ENCODE data around the gene BEST3. TPM values are rescaled to one million over a fixed set of nuclear protein-coding genes. Genes with fewer than 3 reads are reported as not detected.

Gene BEST3
- total and polyA plus RNA-seq, 2 of the 4 experiments (the other 2 are of a cell fraction) = under 0.01 to 0.07 TPM

- in situ Hi-C loops (cut with MboI; ENCODE audit: low sequenced_read_pairs) = no loop called here
- Histone ChIP-seq H3K9me1 (ENCODE audit: insufficient read depth, low read length) (no peaks in the 10 kb centered on the region), H2AFZ (replicated peaks; ENCODE audit: low read length, poor library complexity) (no peak overlapping the region), H3K56ac (ENCODE audit: extremely low read depth, insufficient read depth, low read length) (no peak overlapping the region), H3K36me3 (ENCODE audit: control insufficient read depth, insufficient read depth, low read length) (no peaks in the 10 kb centered on the region), H3K9me3 (ENCODE audit: control insufficient read depth, insufficient read depth, low read length) (no peaks in the 10 kb centered on the region), H3K27me3 (ENCODE audit: control insufficient read depth, insufficient read depth, low read length) (no peaks in the 10 kb centered on the region), H3K14ac (replicated peaks; ENCODE audit: low read depth, low read length) (no peak overlapping the region), H4K20me1 (ENCODE audit: insufficient read depth, low read length) (no peaks in the 10 kb centered on the region), H3K23ac (ENCODE audit: low read depth, low read length) (no peak overlapping the region), H3K4me1 (ENCODE audit: control insufficient read depth, insufficient read depth, low read length) (no peaks in the 10 kb centered on the region; the same call in 1 of the 2 replicates), H2BK120ac (ENCODE audit: low read depth, low read length) (no peak overlapping the region), H4K91ac (ENCODE audit: insufficient read depth, low read depth, low read length) (no peak overlapping the region), H2AK9ac (replicated peaks; ENCODE audit: low read depth, low read length, poor library complexity) (no peak overlapping the region), H3K27ac (ENCODE audit: insufficient read depth, low read length) (no peak overlapping the region), H4K8ac (ENCODE audit: low read depth in 2 of 2, low read length in 2 of 2) (no peak overlapping the region), H2BK15ac (ENCODE audit: low read depth, low read length) (no peak overlapping the region), H4K5ac (ENCODE audit: low read depth, low read length) (no peak overlapping the region), H3K4me2 (ENCODE audit: low read depth, low read length) (no peak overlapping the region), H3K79me1 (ENCODE audit: low read depth in 1 of 2, low read length in 2 of 2) (no peaks in the 10 kb centered on the region), H3K4ac (ENCODE audit: low read depth, low read length) (no peak overlapping the region), H3K4me3 (ENCODE audit: insufficient read depth, low read depth, low read length) (no peak overlapping the region), H3K9ac (ENCODE audit: low read depth, low read length) (no peak overlapping the region), H2BK20ac (ENCODE audit: low read depth, low read length) (no peak overlapping the region), H2BK5ac (ENCODE audit: low read depth, low read length, poor library complexity, severe bottlenecking) (no peak overlapping the region), H3K18ac (ENCODE audit: low read depth, low read length) (no peak overlapping the region), H2AK5ac (ENCODE audit: low read depth, low read length) (no peak overlapping the region)
- ChIA-PET CTCF (no interaction called here), POLR2A (ENCODE audit: unreplicated experiment) (no interaction called here)
- dilution Hi-C loops (cut with HindIII; ENCODE audit: low sequenced_read_pairs, unreplicated experiment) = no loop called here
- DNase-seq = no peak
- intact Hi-C loops (cut with micrococcal nuclease) = no loop called here
- 96% methylated on average over 3 of the region's 7 CpGs; no CpG with 5 or more reads in 1 of the 2 experiments for WGBS, 2 experiments (ENCODE audit: extremely low coverage in 2 of 2, insufficient read length in 1 of 2)
- no peak for TF ChIP-seq FOS (IDR thresholded peaks at IDR 0.05; ENCODE audit: low read depth, low read length)
- BruUV-seq (replicated peaks) = no TSS peak
- no peak for ATAC-seq (ENCODE audit: low read depth)
These were observed 5.0 kb downstream of the BEST3 start for GRCh38 chr12:69694123-69694522.

Data from IMR-90 (cell line).